GM19043 (cell line): ENCODE measurements around the gene LRG1.
"Not testable (repeated sequence)": the region's sequence is repeated elsewhere in the genome, so short reads cannot be mapped to it uniquely, and the experiment has no call there.

ENCODE experiments used
- ATAC-seq: cut with Tn5 transposase; IDR thresholded peaks from one replicate; pipeline ENCODE4 v1.9.1; 2021; ENCODE audit warnings: low read depth; ENCODE audit not compliant: unreplicated experiment

LRG1 gene

GRCh38 chr19:4553775-4554174, 13.9 kb upstream of the LRG1 start:
- no peak for ATAC-seq

- ATAC-seq, result no peak
Observed at GRCh38 chr19:4553092-4553695, 13.4 kb upstream of the LRG1 start.

DNA sequence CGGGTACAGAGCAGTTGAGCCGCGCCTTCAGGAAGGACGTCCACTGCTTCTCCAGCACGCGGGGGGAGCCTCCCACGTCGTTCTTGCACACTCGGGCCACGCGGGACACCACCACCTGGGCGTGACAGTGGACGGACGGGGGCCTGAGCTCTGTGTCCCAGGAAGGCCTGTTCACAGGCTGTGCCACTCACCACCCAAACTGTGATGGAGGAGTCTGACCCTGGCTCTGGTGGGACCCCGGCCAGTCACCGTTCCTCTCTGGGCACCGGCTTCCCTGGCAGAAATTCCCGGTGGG, 12.6 kb upstream of the LRG1 start:
- no peak for ATAC-seq

DNA sequence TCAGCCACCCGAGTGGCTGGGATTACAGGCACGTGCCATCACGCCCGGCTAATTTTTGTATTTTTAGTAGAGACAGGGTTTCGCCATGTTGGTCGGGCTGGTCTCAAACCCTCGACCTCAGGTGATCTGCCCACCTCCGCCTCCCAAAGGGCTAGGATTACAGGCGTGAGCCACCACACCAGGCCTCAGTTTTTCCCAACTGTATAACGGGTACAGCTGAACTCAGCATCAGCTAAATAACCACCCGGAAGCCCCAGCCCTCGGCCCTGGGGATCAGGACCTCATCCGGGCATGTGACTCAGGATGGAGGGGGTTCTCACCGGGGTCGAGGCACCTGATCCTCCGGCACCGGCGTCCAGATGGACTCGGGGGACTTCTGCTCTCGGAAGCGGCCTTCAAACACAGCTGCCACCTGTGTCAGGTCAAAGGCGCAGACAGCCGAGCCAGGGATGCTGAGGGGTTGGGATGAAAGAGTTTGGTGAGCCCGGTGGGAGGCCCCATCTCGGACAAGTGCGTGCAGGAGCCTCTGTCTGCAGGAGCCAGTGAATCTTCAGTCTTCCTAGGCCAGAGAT, 10.7 kb upstream of the LRG1 start:
- no peak for ATAC-seq

DNA sequence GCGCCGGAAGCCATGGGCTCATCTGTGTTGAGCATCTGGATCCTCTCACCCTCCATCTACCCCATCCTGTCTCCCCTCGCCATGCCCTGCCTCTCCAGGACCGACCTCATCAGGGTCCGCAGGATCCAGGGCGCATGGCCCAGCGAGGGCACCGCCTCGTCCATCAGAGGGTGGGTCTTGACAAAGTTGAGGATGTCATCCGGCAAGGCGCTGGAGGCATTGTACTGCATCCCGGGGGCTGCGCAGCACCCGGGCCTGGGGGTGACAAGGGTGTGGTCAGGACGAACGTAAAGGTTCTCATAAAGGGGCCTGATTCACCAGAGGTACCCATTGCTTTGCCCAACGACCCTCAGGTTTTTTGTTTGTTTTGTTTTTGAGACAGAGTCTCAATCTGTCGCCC, 10.2 kb upstream of the LRG1 start:
- no peak for ATAC-seq

DNA sequence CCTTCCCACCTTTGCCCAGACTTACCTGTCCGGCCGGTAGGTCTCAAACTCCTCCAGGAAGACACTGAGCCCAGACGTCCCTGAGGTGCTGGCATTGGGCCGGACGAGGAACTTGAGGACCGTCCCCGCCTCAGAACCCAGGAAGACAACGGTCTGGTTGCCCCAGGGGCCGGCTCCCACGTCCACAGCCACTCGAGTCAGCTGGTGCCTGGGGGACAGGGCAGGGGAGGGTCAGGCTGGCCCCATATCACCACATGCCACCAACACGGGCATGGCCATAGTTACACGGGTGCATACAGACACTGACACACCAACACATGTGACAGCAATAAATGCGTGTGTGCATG, 8.4 kb upstream of the LRG1 start:
- no peak for ATAC-seq

DNA sequence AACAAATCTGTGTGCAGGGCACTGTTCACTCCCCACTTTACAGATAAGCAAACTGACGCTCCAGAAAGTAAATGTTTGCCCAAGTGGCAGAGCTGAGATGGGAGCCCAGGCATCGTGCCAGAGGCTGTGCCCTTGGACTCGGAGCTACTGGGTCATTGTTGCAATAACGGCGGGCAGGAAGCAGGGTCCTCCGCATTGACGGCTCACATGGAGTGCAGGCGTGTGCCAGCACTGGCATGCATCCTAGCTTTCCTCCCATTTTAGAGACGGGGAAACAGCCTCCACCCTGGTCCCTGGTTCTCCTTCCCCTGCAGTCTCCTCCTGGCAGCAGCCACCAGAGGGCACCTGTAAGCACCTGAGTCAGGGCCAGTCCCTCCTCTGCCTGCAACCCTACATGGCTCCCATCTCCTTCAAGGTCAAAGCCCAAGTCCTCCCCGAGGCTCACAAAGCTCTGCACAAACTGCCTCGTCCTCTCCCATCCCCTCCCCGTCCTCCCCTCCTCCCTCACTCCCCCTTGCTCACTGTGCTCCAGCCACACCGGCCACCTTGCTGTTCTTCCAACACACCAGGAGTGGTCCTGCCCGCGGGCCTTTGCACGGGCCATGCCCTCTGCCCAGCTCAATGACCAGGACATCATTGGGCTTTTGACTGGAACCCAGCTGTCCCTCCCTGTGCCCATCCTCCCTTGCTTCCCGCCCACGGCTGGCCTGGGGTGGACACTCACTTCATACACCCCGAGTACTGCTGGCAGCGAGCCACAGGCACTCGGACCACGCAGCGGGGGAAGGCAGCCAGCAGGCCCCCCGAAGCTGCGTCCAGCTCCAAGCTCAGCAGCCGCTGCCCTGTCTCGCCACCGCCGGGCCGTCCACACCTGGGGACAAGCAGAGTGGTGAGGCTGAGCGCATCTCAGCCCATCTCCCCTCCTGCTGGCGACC, 7.7 kb upstream of the LRG1 start:
- ATAC-seq, result no peak

DNA sequence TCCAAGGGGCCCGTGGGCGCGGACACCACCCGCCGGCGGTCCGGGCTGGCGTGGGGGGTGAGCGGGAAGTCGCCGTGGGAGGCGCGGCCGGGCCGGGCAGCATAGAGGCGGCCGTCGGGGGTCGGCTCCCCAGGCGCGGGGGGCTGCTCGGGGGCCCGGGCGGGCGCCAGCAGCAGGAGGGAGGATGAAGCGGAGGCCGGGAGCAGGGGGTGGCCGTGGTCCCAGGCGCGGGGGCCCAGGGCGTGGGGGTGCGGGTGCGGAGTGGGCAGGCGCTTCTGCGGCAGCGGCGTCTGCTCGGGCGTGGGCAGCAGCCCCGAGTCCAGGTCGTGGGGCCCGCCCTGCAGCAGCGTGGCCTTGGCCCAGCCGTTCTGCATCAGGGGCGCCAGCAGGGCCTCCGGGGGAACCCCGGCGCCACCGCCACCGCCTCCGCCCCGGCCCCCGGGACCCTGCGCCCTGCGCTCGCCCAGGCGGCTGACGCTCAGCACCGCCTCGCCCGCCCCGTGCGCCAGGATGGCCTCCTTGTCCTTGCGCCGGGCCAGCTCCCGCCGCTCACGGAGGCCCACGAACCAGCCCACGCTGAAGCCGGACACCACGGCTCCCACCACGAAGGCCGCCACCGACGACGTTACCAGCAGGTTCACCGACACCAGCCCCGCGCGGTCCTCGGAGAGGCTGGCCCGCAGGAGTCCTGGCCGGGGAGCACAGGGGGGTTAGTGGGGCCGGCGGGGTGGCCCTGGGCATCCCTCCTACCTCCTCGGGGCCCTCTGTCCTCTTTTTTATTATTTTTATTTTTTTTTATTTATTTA, 4.2 kb upstream of the LRG1 start:
- ATAC-seq, result no peak

DNA sequence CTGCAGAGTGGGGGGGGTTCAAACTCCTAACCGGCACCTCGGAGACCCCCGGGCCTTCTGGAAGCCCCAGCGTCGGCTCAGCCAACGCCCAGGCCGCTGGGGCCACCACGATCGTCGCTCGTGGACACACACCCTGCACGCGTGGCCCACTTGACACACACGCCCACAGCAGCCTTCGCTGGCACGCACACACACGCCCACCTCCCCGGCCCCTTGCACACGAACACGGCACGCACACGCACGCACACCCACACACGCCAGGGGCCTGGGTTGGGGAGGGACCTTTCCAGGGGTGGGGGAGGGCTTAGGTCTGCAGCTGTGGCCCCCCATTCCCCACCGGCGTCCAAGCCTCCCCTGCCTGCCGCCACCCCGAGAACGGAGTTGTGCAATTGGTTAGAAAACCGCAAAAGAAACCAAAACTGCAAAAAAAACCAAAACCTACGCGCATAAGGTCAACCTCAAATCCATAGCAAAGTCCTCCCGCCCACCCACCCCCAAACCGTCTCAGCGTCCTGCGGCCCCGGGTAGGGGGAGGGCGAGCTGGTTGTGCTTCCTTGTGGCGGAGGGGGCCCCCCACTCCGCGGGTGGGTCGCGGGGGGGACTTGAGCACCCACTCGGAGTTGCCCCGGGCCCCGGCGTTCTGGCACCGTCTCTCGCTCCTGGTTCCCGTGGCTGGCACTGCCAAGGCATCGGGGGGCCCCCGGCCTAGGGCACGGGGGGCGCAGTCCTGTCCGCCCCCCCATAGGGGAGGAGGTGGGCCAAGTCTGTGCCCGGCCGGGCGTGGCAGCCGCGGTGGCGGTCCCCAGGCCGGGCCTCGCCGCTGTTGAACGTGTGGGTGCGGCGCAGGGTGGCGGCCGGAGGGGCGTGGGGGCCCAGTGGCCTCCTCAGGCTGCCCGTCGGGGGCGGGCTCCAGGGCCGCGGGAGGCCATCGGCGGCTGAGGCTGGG, 3.3 kb upstream of the LRG1 start:
- ATAC-seq, result no peak

GRCh38 chr19:4541806-4542145, 1.9 kb upstream of the LRG1 start:
- ATAC-seq, result not testable (repeated sequence)

DNA sequence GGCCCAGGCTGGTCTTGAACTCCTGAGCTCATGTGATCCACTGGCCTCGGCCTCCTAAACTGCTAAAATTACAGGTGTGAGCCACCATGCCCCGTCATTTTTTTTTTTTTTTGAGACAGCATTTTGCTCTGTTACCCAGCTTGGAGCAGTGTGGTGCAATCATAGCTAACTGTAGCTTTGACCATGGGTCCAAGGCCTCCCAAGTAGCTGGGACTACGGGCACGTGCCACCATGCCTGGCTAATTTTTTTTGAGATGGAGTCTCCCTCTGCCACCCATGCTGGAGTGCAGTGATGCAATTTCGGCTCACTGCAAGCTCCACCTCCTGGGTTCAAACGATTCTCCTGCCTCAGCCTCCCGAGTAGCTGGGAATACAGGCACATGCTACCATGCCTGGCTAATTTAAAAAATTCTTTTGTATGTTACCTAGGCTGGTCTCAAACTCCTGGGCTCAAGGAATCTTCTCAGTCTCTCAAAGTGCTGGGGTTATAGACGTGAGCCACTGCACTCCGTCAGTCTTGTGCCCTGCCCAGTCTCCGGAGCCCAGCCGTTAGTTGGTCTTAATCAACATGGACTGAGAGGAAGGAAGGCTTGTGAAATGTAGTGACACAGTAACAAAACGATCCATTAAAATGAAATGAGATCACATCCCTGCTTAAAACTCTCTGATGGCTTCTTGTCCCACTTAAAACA, 1.4 kb upstream of the LRG1 start:
- no peak for ATAC-seq

- no peak for ATAC-seq
Observed at GRCh38 chr19:4539169-4539692, 605 bp downstream of the LRG1 start.

DNA sequence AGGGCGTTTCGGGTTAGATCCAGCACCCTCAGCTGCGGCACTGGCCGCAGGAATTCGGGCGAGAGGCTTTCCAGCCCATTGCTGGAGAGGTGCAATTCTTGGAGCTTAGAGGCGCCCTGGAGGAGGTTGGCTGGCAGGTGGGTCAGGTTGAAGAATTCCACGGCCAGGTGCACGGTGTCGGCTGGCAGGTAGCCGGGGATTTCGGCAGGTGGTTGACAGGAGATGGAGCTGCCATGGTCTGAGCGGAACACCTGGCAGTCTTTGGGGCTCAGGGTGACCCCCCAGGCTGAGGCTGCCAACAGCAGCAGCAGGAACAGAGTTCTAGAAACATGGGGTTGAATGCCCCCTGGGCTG, 1.3 kb downstream of the LRG1 start:
- no peak for ATAC-seq

DNA sequence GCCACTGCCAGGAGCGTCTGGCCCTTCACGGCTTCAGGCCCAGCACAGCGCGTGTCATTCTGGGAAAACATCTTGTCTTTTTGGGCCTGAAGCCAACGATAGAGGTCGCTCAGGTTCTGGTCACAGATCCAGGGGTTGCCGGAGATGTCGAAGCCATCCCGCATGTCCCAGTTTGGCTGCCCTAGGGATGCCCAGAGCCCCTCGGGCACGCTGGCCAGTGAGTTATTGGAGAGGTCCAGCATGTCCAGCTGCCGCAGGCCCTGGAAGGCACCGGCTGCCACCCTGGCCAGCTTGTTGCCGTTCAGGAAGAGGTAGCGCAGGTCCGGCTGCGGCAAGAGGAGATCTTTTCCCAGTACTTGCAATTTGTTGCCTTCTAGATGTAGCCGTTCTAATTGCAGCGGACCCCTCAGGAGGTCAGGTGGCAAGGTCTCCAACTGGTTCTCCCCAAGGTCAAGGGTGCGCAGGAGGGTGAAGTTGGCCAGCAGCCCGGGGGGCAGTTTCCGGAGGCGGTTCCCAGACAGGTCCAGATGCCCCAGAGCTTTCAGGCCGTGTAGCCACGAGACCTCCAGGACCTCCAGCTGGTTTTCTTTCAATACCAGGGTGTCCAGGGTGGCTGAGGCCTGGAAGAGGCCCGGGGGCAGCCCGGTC, 1.8 kb downstream of the LRG1 start:
- ATAC-seq, result no peak

DNA sequence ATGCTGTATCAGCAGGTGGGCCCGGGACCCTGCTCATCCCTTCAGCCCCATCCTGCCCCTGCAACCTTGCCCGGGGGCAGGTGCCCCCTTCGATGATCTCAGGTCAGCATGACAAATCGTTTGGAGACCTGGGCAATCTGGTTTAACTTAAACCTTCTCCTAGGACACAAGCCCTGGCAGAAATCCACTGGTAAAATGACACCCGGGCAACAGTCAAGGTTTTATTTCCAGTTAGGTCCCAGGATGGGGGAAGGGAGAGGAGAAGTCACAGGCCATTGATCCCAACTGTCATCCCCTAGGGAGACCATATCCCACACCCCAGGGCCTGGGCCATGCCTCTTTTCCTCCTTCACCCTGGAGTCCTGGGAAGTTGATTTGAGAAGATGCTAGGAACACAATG, 3.0 kb downstream of the LRG1 start:
- ATAC-seq, result no peak

DNA sequence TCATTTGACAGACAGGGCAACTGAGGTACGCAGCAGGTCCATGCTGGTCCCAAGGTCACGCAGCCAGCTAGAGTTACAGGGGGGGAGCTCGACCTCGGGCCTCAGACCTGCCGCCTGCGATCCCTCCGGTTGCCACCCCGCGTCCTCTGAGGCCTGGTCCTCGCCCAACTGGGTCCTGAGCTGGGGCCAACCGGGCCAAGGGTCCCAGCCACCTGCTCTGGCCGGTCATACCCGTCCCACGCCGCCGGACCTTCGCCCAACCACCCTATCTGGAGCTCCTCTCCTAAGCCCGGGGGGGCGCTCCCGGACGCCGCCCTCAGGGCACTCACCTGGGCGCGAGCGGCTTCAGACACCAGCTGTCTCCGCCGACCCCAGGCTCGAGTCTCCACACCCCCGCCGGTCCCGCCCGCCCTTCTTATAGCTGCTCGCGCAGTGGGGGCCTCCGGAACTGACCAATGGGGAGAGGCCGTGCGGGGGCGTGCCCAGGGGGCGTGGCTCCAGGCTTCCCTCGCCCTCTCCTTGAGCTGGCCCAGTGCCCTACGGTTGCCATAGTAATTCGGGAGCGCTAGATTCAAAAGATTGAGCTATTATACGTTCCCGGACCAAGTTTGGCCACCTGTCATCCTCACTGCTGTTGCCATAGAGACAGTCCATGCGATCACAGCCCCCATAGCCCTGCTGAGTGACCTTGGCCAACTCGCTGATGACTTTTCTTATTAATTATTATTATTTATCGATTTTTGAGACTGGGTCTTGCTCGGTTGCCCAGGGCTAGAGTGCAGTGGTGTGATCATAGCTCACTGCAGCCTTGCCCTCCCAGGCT, 4.8 kb downstream of the LRG1 start, which contains the start of gene PLIN5:
PLIN5 (minus strand) TSS at position 389 of the 823 bp plus-strand sequence. CDS start 1,150 bp downstream, outside the sequence.
- ATAC-seq, result no peak

DNA sequence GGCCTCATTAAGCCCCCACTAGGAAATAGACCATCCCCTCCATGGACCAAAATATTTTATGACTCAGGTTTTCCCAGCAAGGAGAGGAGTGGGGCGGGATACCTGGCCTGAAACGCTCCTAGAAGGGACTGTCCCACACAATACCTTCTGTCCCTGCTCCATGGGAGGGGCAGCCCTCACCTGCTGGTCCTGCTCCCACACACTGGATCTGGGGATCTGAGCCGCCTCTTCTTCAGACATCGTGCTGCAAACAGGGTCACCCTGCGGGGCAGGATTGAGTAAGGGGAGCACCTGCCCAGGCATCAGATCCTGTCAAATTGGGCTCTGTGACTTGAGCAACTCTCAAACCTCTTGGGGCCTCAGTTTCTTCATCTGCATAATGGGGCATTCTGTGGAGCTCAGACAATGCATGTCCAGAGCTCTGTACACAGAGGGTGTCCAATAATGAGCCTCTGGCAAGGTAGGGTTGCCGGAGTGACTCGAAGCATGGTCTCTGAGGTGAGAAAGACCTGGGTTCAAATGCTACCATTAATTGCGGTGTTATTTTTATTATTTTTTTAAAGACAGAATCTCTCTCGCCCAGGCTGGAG, 5.9 kb downstream of the LRG1 start:
- no peak for ATAC-seq

- no peak for ATAC-seq
Observed at GRCh38 chr19:4533334-4533733, 6.5 kb downstream of the LRG1 start.
